ENCODE measurements around the gene STEAP1B. TPM values are rescaled to one million over a fixed set of nuclear protein-coding genes. Genes with fewer than 3 reads are reported as not detected.

STEAP1B gene
- total and polyA plus RNA-seq, 2 experiments from 2014 or later, result 0.16 TPM; not detected in 1

GRCh38 chr7:22411977-22412693, 87.9 kb downstream of the STEAP1B start:
- no peak for DNase-seq (ENCODE audit: low spot score)
- Histone ChIP-seq H2AFZ (no peak overlapping the region), H3K79me2 (no peaks in the 10 kb centered on the region), H3K36me3 (replicated peaks; ENCODE audit: insufficient read depth, low read depth) (no peaks in the 10 kb centered on the region), H3K27ac (no peak overlapping the region), H3K4me3 (no peak overlapping the region), H3K4me1 (ENCODE audit: insufficient read depth) (no peaks in the 10 kb centered on the region), H3K9me3 (ENCODE audit: low read depth) (no peaks in the 10 kb centered on the region), H4K20me1 (ENCODE audit: insufficient read depth, poor library complexity, severe bottlenecking) (no peaks in the 10 kb centered on the region), H3K27me3 (no peaks in the 10 kb centered on the region), H3K4me2 (no peak overlapping the region), H3K9me2 (replicated peaks; ENCODE audit: insufficient read depth) (no peaks in the 10 kb centered on the region)
- WGBS (ENCODE audit: low lambda C conversion rate, missing lambda C conversion rate), result 74% methylated on average over 4 of the region's 4 CpGs
- TF ChIP-seq CTCF (IDR thresholded peaks at IDR 0.05; ENCODE audit: poor library complexity), result no peak
- TF ChIP-seq EZH2phosphoT487 (IDR thresholded peaks at IDR 0.05; ENCODE audit: low read depth, severe bottlenecking, unreplicated experiment), result no peak
- no peak for TF ChIP-seq EZH2 (IDR thresholded peaks at IDR 0.05; ENCODE audit: borderline replicate concordance)

GRCh38 chr7:22406715-22407114, 93.3 kb downstream of the STEAP1B start:
- TF ChIP-seq EZH2 (IDR thresholded peaks at IDR 0.05; ENCODE audit: borderline replicate concordance) (no peak), CTCF (IDR thresholded peaks at IDR 0.05; ENCODE audit: poor library complexity) (no peak)
- H3K27me3 ChIP-seq, result no peaks in the 10 kb centered on the region
- no peaks in the 10 kb centered on the region for H3K36me3 ChIP-seq (replicated peaks; ENCODE audit: insufficient read depth, low read depth)
- H3K4me1 ChIP-seq (ENCODE audit: insufficient read depth), result no peaks in the 10 kb centered on the region
- no peak overlapping the region for H2AFZ ChIP-seq
- no peaks in the 10 kb centered on the region for H3K9me3 ChIP-seq (ENCODE audit: low read depth)
- no peak overlapping the region for H3K4me3 ChIP-seq
- no peak overlapping the region for H3K4me2 ChIP-seq
- no peak for DNase-seq (ENCODE audit: low spot score)
- no peak overlapping the region for H3K27ac ChIP-seq
- H4K20me1 ChIP-seq (ENCODE audit: insufficient read depth, poor library complexity, severe bottlenecking), result no peaks in the 10 kb centered on the region
- H3K79me2 ChIP-seq, result no peaks in the 10 kb centered on the region
- 96% methylated on average over 4 of the region's 4 CpGs for WGBS (ENCODE audit: low lambda C conversion rate, missing lambda C conversion rate)
- H3K9me2 ChIP-seq (replicated peaks; ENCODE audit: insufficient read depth), result no peaks in the 10 kb centered on the region

GRCh38 chr7:22404421-22405023, 95.5 kb downstream of the STEAP1B start:
- H3K27ac ChIP-seq, result no peak overlapping the region
- H4K20me1 ChIP-seq (ENCODE audit: insufficient read depth, poor library complexity, severe bottlenecking), result no peaks in the 10 kb centered on the region
- H3K4me3 ChIP-seq, result no peak overlapping the region
- no peaks in the 10 kb centered on the region for H3K79me2 ChIP-seq
- no peaks in the 10 kb centered on the region for H3K9me2 ChIP-seq (replicated peaks; ENCODE audit: insufficient read depth)
- no peak for DNase-seq (ENCODE audit: low spot score)
- H3K27me3 ChIP-seq, result no peaks in the 10 kb centered on the region
- no peaks in the 10 kb centered on the region for H3K9me3 ChIP-seq (ENCODE audit: low read depth)
- H2AFZ ChIP-seq, result no peak overlapping the region
- 60% methylated on average over 3 of the region's 3 CpGs for WGBS (ENCODE audit: low lambda C conversion rate, missing lambda C conversion rate)
- TF ChIP-seq CTCF (IDR thresholded peaks at IDR 0.05; ENCODE audit: poor library complexity) (no peak), EZH2 (IDR thresholded peaks at IDR 0.05; ENCODE audit: borderline replicate concordance) (no peak), EZH2phosphoT487 (IDR thresholded peaks at IDR 0.05; ENCODE audit: low read depth, severe bottlenecking, unreplicated experiment) (no peak)
- H3K36me3 ChIP-seq (replicated peaks; ENCODE audit: insufficient read depth, low read depth), result no peaks in the 10 kb centered on the region
- H3K4me2 ChIP-seq, result no peak overlapping the region
- H3K4me1 ChIP-seq (ENCODE audit: insufficient read depth), result no peaks in the 10 kb centered on the region

All from hepatocyte (in vitro differentiated cells).